GM18502 (cell line): ENCODE data around the gene GRM5.

Experiments used
- ATAC-seq: cut with Tn5 transposase; IDR thresholded peaks from one replicate; pipeline ENCODE4 v1.9.1; 2021; ENCODE audit warnings: mild to moderate bottlenecking; ENCODE audit not compliant: unreplicated experiment, poor library complexity

GRM5 gene

GRCh38 chr11:88631497-88631896 is 434.3 kb downstream of the GRM5 start:
- no peak for ATAC-seq

GRCh38 chr11:88629496-88629895 is 436.3 kb downstream of the GRM5 start:
- no peak for ATAC-seq

- ATAC-seq: no peak
Observed at GRCh38 chr11:88626216-88626615, 439.6 kb downstream of the GRM5 start.

DNA sequence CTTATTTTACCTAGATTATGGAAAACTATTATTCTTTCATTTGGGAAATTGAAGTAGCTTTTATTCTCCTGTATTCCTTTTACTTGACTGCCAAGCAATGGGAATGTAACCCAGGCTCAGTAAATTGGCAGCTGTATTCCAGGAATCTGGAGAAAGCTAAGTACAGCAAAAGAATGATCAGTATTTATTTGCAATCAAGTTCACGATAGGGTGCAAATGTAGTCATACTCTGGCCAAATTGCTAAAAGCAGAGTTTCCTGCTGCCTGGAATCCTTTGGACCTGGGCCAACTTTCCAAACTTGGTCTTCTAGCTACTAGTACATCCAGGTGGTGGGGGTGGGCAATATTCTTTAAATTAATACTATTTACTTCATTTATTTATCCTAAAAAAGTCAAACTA is 442.3 kb downstream of the GRM5 start:
- no peak for ATAC-seq

GRCh38 chr11:88620568-88621130 is 445.1 kb downstream of the GRM5 start:
- ATAC-seq: no peak

- ATAC-seq: no peak
Observed at GRCh38 chr11:88619656-88620385, 446.0 kb downstream of the GRM5 start.

DNA sequence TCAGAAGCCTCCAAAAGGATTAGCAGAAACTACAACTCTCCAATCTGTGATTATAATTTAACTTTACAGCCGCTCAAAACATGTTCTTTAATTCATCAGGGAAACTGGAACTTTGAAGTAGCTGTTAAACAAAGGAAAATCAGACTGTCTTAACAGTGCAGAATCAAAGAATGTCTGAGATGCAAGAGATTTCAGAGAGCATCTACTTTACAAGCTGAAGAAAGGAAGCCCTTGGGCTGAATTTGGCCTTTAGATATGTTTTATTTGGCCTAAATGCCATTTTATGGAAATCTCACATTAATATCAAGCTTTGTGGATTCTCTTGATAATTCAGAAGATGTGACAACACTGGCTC is 446.7 kb downstream of the GRM5 start:
- ATAC-seq: no peak

GRCh38 chr11:88618327-88619070 is 447.3 kb downstream of the GRM5 start:
- no peak for ATAC-seq

GRCh38 chr11:88617226-88617625 is 448.6 kb downstream of the GRM5 start:
- no peak for ATAC-seq

DNA sequence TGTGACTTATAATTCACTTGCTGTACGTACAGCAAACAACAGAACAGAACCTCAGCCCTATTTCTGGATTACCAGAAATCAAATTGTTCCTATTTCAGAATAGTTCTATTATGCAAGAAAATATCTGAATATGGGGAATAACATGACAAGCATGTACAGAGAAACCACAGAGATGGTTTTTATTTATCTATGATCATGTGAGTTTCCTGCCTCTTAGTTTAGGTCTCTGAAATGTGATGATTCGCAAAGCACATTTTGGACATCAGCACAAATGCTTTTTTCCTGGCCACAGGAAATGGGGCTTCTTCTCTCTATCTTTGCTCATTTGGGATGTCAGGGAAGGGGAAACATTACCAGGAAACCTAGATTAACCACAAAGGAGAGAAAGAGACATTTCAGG is 461.5 kb downstream of the GRM5 start:
- ATAC-seq: no peak

DNA sequence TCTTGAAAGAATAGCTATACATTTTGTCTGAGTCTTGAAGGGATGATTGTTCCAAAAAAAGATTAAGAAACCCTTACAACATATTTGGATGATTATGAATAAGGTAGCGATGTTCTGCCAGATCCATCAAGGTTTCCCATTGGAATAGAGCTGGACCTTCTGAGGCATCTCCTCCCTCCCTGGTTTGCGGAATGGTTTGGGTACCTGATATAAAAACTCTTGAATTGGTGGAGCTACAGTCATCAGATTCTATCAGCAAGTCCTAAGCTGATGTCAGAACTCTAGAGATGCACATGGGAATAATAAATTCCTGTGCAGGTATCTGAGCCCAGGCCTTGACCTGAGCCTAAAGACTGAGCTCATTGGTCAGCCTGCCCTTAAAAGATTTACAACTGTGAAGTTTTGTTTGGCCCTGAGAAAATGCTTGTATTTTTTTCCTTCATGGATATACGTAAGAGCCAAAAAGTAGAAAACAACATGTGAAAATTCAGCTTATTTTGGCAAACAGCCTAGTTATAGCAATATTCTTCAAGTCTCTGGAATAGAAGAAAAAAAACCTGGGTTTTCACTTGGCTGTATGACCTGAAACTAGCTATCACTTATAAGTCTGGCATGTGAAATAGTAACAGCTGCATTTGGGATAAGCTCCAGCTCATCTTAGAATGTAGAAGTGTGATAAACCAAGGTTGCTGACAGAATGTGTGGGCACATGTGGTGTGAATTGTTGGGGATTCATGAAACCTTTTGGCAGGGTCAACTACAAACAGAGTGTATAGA is 462.5 kb downstream of the GRM5 start:
- ATAC-seq: no peak

- no peak for ATAC-seq
Observed at GRCh38 chr11:88597387-88597786, 468.4 kb downstream of the GRM5 start.

DNA sequence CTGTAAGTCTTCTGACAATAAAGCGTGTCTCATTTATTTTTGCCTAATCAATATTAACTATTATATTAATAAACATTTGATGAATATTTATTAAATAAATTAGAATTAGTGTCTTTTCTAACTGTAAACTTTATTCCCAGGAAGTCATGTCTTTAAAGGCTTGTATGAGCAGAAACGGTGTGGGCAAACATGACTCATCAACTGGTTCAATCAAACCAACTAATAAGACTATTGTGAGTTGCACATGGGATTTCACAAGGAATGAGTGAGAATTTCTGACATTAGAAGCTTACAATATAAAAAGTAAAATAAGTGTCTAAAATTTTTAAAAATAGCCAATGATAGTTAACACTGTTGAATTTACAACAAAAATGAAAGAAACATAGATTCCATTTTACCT is 469.0 kb downstream of the GRM5 start:
- no peak for ATAC-seq

DNA sequence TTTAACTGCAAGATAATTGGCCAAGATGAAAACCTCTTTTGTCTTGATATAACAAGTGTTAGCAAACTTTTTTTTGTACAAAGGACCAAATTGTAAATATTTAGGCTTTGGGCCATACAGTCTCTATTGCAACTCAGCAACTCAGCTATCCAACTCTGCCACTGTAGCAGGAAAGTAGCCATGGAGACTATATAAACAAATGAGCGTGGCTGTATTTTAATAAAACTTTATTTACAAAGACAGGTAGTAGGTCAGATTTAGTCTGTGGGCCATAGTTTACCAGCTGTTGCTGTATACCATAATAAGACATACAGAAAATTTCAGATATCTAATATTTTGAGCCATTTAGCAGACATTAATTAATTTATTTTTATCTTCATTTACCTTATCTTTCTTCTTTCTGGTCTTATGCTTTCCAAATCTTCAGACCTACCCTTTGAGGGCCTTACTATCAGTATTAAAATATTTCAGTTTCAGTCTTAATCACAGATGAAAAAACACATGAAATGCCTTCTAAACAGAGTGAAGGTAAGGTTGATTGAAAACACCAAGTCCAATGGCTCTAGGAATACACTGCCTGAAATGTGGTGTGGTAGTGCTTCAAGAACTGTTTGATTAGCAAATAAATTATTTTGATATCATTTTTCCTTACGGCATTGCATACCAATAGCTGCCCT is 471.4 kb downstream of the GRM5 start:
- ATAC-seq: no peak

DNA sequence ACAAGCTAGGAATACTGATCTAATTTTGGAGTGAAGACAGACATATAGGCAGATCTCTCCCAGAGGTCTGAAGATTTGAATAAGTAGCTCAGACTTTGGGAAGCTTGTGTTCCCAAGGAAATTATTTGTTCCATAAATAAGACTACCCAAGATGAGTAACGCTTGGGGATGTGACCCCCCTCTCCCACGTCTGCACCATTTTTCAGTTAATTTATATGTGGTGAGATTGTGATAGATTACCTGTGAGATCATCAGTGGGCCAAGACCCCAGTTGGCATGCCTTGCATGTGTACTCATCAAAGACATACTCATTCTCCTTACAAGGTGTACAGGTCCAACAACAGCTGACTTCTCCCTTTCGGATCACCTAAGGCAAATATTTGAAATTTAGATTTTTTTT is 475.4 kb downstream of the GRM5 start:
- no peak for ATAC-seq

GRCh38 chr11:88583251-88583650 is 482.5 kb downstream of the GRM5 start:
- ATAC-seq: no peak

DNA sequence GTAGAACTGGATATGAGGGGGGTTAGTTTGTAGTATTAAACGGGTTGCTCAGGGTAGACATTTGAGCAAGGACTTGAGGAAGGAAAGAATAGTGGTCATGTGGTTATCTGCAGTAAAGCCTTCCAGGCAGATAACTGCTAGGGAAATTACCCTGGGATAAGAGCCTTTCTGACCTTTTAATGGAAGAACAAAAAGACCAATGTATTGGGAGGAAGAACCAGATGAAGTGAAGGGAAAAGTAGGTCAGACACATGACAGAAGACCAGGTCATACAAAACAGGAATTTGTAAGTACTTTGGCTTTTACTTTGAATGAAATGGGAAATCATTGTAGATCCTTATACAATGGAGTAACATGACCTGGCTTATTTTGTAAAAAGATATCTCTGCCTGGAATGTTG is 486.3 kb downstream of the GRM5 start:
- no peak for ATAC-seq

GRCh38 chr11:88576741-88577140 is 489.0 kb downstream of the GRM5 start:
- no peak for ATAC-seq

GRCh38 chr11:88575916-88576315 is 489.9 kb downstream of the GRM5 start:
- ATAC-seq: no peak

DNA sequence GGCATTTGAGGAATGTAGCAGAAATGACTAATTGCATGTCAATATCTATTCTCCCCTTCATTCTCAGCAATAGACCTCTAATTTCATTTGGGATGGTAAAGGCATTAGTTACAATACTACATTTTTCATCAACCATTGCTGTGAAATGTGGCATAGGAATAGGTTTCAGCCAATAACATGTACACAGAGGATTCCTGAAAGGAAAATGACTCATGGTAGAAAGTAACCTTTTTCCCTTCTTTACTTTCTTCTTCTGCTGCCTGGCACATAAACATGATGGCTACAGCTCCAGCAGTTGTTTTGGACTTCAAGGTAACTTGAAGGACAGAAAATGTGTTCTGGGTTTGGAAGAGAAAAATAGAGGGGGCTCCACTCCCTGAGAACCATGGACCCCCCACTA is 496.4 kb downstream of the GRM5 start:
- ATAC-seq: no peak

DNA sequence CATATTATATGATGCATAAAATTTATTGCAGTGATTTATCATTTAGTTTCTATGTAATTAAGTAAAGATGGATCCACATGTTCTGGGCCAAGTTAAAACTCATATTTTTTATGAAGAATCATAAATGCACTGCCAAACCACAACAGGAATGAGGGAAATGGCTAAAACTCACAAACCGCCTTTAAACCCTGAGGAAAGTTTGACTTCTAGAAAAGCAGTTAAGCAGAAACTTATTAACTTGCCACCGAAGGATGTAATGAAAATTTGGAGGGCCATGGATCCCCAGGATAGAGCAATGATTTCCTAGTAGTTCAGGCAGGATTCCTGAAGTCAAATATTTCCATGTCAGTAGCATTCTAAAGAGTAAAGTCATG is 510.0 kb downstream of the GRM5 start:
- no peak for ATAC-seq
